Lower leg skin (tissue), 3 donors: ENCODE results near the gene LOXL4.

ENCODE experiments used
- CTCF ChIP-seq, 3 donors: fragments of 450-650 bp; IDR thresholded peaks; one replicate each; pipeline ENCODE4 v1.5.1; 2016; ENCODE audit warnings: antibody characterized with exemption in 3 of 3, mild to moderate bottlenecking in 3 of 3, moderate library complexity in 2 of 3
- POLR2A ChIP-seq, 2 donors: fragments of 450-650 bp; IDR thresholded peaks; one replicate each; pipeline ENCODE4 v1.6.1; 2016 to 2017; ENCODE audit warnings: antibody characterized with exemption in 2 of 2, mild to moderate bottlenecking in 1 of 2, moderate library complexity in 1 of 2

GRCh38 chr10:98316661-98317060 is 48.7 kb upstream of the LOXL4 start:
- TF ChIP-seq POLR2A (IDR thresholded peaks at IDR 0.05) (no peak), CTCF (IDR thresholded peaks at IDR 0.05) (no peak)
